Endothelial cell of umbilical vein (primary cell): ENCODE measurements around the gene RBBP5. TPM values are rescaled to one million over a fixed set of nuclear protein-coding genes. Genes with fewer than 3 reads are reported as not detected.

ENCODE experiments used
- BruUV-seq: library from RNA; stranded (reverse); fragments of 400-500 nt; replicated peaks from 2 replicates; lab custom pipeline; 2021; lab: Mats Ljungman, UMichigan
- CTCF ChIA-PET: fragments of 300-600, 350-600 bp; sonication (Branson Sonifier 250); formaldehyde crosslinking; loops from one replicate; lab custom pipeline; 2021; ENCODE audit warnings: antibody characterized with exemption, inconsistent platforms; lab: Charles Lee
- POLR2A ChIA-PET: fragments of 300-600, 350-600 bp; sonication (Branson Sonifier 250); formaldehyde crosslinking; loops from one replicate; lab custom pipeline; 2021; ENCODE audit warnings: antibody characterized with exemption, inconsistent platforms; lab: Charles Lee
- DNase-seq: peaks from one replicate; pipeline ENCODE4 v3.0.0-alpha.2; 2011; ENCODE audit warnings: low read depth, low spot score
- FAIRE-seq: peaks from 2 replicates; lab custom pipeline; 2011; peaks lifted over from hg19 to GRCh38; lab: Jason Lieb, UNC
- H2AFZ ChIP-seq: 2 replicates; pipeline ENCODE4 v1.6.0; 2012; ENCODE audit warnings: low read depth, low read length, control low read depth, inconsistent platforms
- H3K27ac ChIP-seq: 2 replicates; pipeline ENCODE4 v1.5.1; 2011; ENCODE audit warnings: low read depth, mild to moderate bottlenecking, control low read depth, low read length, moderate library complexity; ENCODE audit not compliant: insufficient read depth
- H3K27me3 ChIP-seq, 2 experiments: 2 replicates each; pipeline versions ENCODE4 v1.6.0 to v1.6.1; 2011; ENCODE audit warnings: low read length in 2 of 2, mixed read lengths in 1 of 2; ENCODE audit not compliant: control insufficient read depth in 2 of 2, insufficient read depth in 2 of 2
- H3K36me3 ChIP-seq, 2 experiments: 2 replicates in 1 of 2; 3 replicates in 1 of 2; pipeline ENCODE4 v1.5.1; 2011; ENCODE audit warnings: low read length in 2 of 2, mild to moderate bottlenecking in 1 of 2, moderate library complexity in 1 of 2; ENCODE audit not compliant: control insufficient read depth in 2 of 2, insufficient read depth in 2 of 2; ENCODE audit errors: extremely low read depth in 1 of 2
- H3K4me1 ChIP-seq: 3 replicates; pipeline ENCODE4 v1.5.1; 2011; ENCODE audit warnings: mild to moderate bottlenecking, low read length; ENCODE audit not compliant: control insufficient read depth, insufficient read depth; ENCODE audit errors: extremely low read depth
- H3K4me2 ChIP-seq: 2 replicates; pipeline ENCODE4 v1.6.1; 2011; ENCODE audit warnings: low read length, control low read depth, mixed read lengths; ENCODE audit not compliant: insufficient read depth
- H3K4me3 ChIP-seq, 3 experiments: fragments of 200-600 bp in 1 of 3; sonication (generic), shearing (Covaris generic) in 1 of 3; replicated peaks in 1 of 3; 2 replicates each; pipeline ENCODE4 v1.5.1; 2011 to 2016; ENCODE audit warnings: control low read depth in 3 of 3, low read length in 3 of 3, mild to moderate bottlenecking in 2 of 3, inconsistent platforms in 1 of 3, low read depth in 1 of 3, moderate library complexity in 1 of 3; ENCODE audit not compliant: insufficient read depth in 1 of 3
- H3K79me2 ChIP-seq: 2 replicates; pipeline ENCODE4 v1.6.0; 2012; ENCODE audit warnings: low read length, inconsistent platforms; ENCODE audit not compliant: control insufficient read depth, insufficient read depth
- H3K9ac ChIP-seq: replicated peaks from 2 replicates; pipeline ENCODE3; 2011; ENCODE audit warnings: low read length, control low read depth; ENCODE audit not compliant: insufficient read depth; ENCODE audit errors: extremely low read depth
- H3K9me1 ChIP-seq: replicated peaks from 3 replicates; pipeline ENCODE4 v1.6.0; 2011; ENCODE audit warnings: mild to moderate bottlenecking, low read length; ENCODE audit not compliant: control insufficient read depth, insufficient read depth; ENCODE audit errors: extremely low read depth
- H3K9me3 ChIP-seq: replicated peaks from 2 replicates; pipeline ENCODE4 v1.5.1; 2012; ENCODE audit warnings: low read length, inconsistent platforms; ENCODE audit not compliant: control insufficient read depth, insufficient read depth
- H4K20me1 ChIP-seq: replicated peaks from 2 replicates; pipeline ENCODE3; 2011; ENCODE audit warnings: mild to moderate bottlenecking, low read length; ENCODE audit not compliant: control insufficient read depth, insufficient read depth; ENCODE audit errors: extremely low read depth
- EZH2 ChIP-seq: IDR thresholded peaks from 2 replicates; pipeline ENCODE4 v1.6.1; 2012; ENCODE audit warnings: borderline replicate concordance, low read depth, mild to moderate bottlenecking, moderate library complexity, low read length, inconsistent platforms; ENCODE audit not compliant: severe bottlenecking
- FOS ChIP-seq: IDR thresholded peaks from 2 replicates; pipeline ENCODE4 v1.6.1; 2011; ENCODE audit warnings: mild to moderate bottlenecking, low read length, moderate library complexity, borderline replicate concordance; ENCODE audit not compliant: insufficient read depth
- GATA2 ChIP-seq: IDR thresholded peaks from 2 replicates; pipeline ENCODE4 v1.7.0; 2011; ENCODE audit warnings: low read depth, mild to moderate bottlenecking, moderate library complexity, mixed read lengths, low read length; ENCODE audit not compliant: insufficient read length, insufficient read depth
- JUN ChIP-seq: IDR thresholded peaks from 2 replicates; pipeline ENCODE4 v1.6.1; 2011; ENCODE audit warnings: borderline replicate concordance, low read depth; ENCODE audit not compliant: insufficient read length, insufficient read depth
- MAX ChIP-seq: IDR thresholded peaks from 2 replicates; pipeline ENCODE4 v1.6.1; 2011; ENCODE audit not compliant: insufficient read depth, insufficient read length
- MYC ChIP-seq: IDR thresholded peaks from one replicate; pipeline ENCODE4 v1.6.1; 2011; ENCODE audit warnings: mild to moderate bottlenecking, low read depth, low read length
- POLR2A ChIP-seq: IDR thresholded peaks from 2 replicates; pipeline ENCODE4 v1.6.1; 2012; ENCODE audit warnings: low read depth, mild to moderate bottlenecking, control low read depth, low read length
- POLR2AphosphoS5 ChIP-seq: IDR thresholded peaks from 2 replicates; pipeline ENCODE4 v1.6.1; 2012; ENCODE audit warnings: low read depth, mild to moderate bottlenecking, control low read depth, low read length, moderate library complexity; ENCODE audit not compliant: insufficient read depth
- dilution Hi-C: fragments of 300-500 bp; cut with MboI; formaldehyde crosslinking; loops from one replicate; pipeline ENCODE4 v1.15.0; 2019; ENCODE audit warnings: low sequenced_read_pairs; ENCODE audit not compliant: extremely low pct_ligation_motif_present
- intact Hi-C: fragments of 100-400 bp; cut with micrococcal nuclease; formaldehyde crosslinking; loops from one replicate; pipeline ENCODE4 v1.10.0; 2022
- polyA plus RNA-seq, 4 experiments: library from polyadenylated mRNA; depleted of rRNA in 3 of 4; stranded (reverse) in 3 of 4; unstranded in 1 of 4; fragments of >200 nt; gene quantifications; 2 replicates each; pipeline versions ENCODE4 v1.2.1 to v1.2.3, GENCODE V29; 2011 to 2012; ENCODE audit warnings: missing spikeins in 1 of 4
- total RNA-seq: library from RNA; stranded (reverse); gene quantifications from 2 replicates; pipeline ENCODE4 v1.2.3, GENCODE V29; 2021
- TF ChIP-seq, protein P1 (sequence below), 2 donors: IDR thresholded peaks; 1 replicate in 1 of 2; 2 replicates in 1 of 2; pipeline ENCODE4 v1.5.1; 2011; ENCODE audit warnings: low read length in 2 of 2, mild to moderate bottlenecking in 2 of 2, moderate library complexity in 2 of 2, control low read depth in 1 of 2, inconsistent platforms in 1 of 2, low read depth in 1 of 2; ENCODE audit not compliant: insufficient read depth in 1 of 2; ENCODE audit errors: extremely low read depth in 1 of 2

RBBP5 gene
- total and polyA plus RNA-seq, 2 donors (not counting 3 experiments of a cell fraction or from before 2014, with no cell fraction given): 5.8 to 14.2 TPM

DNA sequence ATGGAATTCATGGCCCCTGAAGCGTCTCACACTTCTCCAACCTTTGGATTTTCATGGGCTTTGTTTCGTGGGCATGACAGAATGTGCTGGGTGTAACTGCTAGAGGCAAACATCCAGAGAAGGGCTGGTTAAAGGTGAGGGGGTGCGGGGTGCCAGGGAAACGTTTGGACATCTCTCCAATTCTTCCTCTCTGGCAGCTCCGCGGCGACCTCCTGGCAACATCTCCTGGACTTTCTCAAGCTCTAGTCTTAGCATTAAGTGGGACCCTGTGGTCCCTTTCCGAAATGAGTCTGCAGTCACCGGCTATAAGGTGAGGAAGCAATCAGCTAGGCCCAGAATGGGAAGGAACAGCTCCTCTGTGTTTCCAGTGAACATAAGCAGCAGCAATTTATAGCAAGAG, 49.5 kb downstream of the RBBP5 start:
- dilution Hi-C loops (no loop called here), intact Hi-C loops (no loop called here)
- no peak overlapping the region for H3K4me2 ChIP-seq
- DNase-seq: no peak
- H3K4me3 ChIP-seq: no peak overlapping the region
- no peaks in the 10 kb centered on the region for H3K4me1 ChIP-seq
- no peaks in the 10 kb centered on the region for H3K27me3 ChIP-seq
- H3K9me3 ChIP-seq: no peaks in the 10 kb centered on the region
- TF ChIP-seq FOS: no peak
- no peak for TF ChIP-seq MAX
- no peak for TF ChIP-seq GATA2
- TF ChIP-seq JUN: no peak
- H2AFZ ChIP-seq: no peak overlapping the region
- no peak for FAIRE-seq
- H4K20me1 ChIP-seq: no peaks in the 10 kb centered on the region
- H3K36me3 ChIP-seq: no peaks in the 10 kb centered on the region
- ChIA-PET CTCF (interaction anchor here (0.9 to 4.0 kb wide), 3 partner anchors 9 to 184 kb away, joined by 3 to 39 read pairs (median 3); no protein-coding TSS in a partner anchor), POLR2A (no interaction called here)
- H3K27ac ChIP-seq: no peak overlapping the region
- no TSS peak for BruUV-seq
- H3K79me2 ChIP-seq: no peaks in the 10 kb centered on the region
- H3K9me1 ChIP-seq: no peaks in the 10 kb centered on the region
- H3K9ac ChIP-seq: no peak overlapping the region

DNA sequence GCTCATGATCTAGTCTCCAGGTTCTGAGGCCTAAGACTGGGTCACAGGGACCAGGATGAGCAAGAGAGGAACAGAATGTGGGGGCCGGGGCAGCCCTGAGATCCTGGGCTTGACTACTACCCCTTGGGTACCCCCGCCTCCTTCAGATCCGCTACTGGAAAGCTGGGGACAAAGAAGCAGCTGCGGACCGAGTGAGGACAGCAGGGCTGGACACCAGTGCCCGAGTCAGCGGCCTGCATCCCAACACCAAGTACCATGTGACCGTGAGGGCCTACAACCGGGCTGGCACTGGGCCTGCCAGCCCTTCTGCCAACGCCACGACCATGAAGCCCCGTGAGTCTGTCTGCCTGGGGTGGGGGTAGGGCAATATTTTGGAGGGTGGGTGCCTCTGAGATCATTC, 50.0 kb downstream of the RBBP5 start:
- TF ChIP-seq MYC: no peak
- no peak for TF ChIP-seq FOS
- TF ChIP-seq POLR2A: no peak
- TF ChIP-seq JUN: no peak
- TF ChIP-seq, protein P1, sequence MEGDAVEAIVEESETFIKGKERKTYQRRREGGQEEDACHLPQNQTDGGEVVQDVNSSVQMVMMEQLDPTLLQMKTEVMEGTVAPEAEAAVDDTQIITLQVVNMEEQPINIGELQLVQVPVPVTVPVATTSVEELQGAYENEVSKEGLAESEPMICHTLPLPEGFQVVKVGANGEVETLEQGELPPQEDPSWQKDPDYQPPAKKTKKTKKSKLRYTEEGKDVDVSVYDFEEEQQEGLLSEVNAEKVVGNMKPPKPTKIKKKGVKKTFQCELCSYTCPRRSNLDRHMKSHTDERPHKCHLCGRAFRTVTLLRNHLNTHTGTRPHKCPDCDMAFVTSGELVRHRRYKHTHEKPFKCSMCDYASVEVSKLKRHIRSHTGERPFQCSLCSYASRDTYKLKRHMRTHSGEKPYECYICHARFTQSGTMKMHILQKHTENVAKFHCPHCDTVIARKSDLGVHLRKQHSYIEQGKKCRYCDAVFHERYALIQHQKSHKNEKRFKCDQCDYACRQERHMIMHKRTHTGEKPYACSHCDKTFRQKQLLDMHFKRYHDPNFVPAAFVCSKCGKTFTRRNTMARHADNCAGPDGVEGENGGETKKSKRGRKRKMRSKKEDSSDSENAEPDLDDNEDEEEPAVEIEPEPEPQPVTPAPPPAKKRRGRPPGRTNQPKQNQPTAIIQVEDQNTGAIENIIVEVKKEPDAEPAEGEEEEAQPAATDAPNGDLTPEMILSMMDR (IDR thresholded peaks at IDR 0.05; ENCODE audit: extremely low read depth in 1 of 2, insufficient read depth in 1 of 2, low read depth in 1 of 2, low read length in 2 of 2): no peak
- TF ChIP-seq MAX: no peak
- no peak for TF ChIP-seq EZH2
- no peak for TF ChIP-seq POLR2AphosphoS5
- no peak for TF ChIP-seq GATA2
- H3K27ac ChIP-seq: no peak overlapping the region
- dilution Hi-C loops: no loop called here
- ChIA-PET POLR2A (no interaction called here), CTCF (interaction anchor here (0.9 to 4.0 kb wide), 3 partner anchors 9 to 184 kb away, joined by 3 to 39 read pairs (median 3); no protein-coding TSS in a partner anchor)
- H3K4me1 ChIP-seq: no peaks in the 10 kb centered on the region
- H3K79me2 ChIP-seq: no peaks in the 10 kb centered on the region
- intact Hi-C loops: no loop called here
- no peak overlapping the region for H3K9ac ChIP-seq
- no peak overlapping the region for H2AFZ ChIP-seq
- H3K27me3 ChIP-seq: no peaks in the 10 kb centered on the region
- FAIRE-seq: no peak
- no peaks in the 10 kb centered on the region for H4K20me1 ChIP-seq
- BruUV-seq: no TSS peak
- H3K4me2 ChIP-seq: no peak overlapping the region
- H3K36me3 ChIP-seq: no peaks in the 10 kb centered on the region
- DNase-seq: no peak
- H3K9me3 ChIP-seq: no peaks in the 10 kb centered on the region
- H3K4me3 ChIP-seq: no peak overlapping the region
- H3K9me1 ChIP-seq: no peaks in the 10 kb centered on the region
